ENCODE results near the gene FKBP1A.

- no peak for TF ChIP-seq CTCF (IDR thresholded peaks at IDR 0.05)
- no peak for TF ChIP-seq POLR2A (IDR thresholded peaks at IDR 0.05)
Measured at GRCh38 chr20:1436263-1436662, 43.4 kb upstream of the FKBP1A start.

Data from adrenal gland (tissue), 5 donors.